ENCODE data around the gene R3HCC1L.

GRCh38 chr10:98255146-98255877 is 120.9 kb downstream of the R3HCC1L start:
- TF ChIP-seq CTCF (IDR thresholded peaks at IDR 0.05) (no peak), POLR2A (IDR thresholded peaks at IDR 0.05) (no peak)

Measured in body of pancreas (tissue), 4 donors.